Heart left ventricle (tissue), 13 donors: ENCODE results near the gene MAST3.

Experiments
- CTCF ChIP-seq, 12 donors: fragments of 200-600 bp; sonication (generic) in 4 of 12; IDR thresholded peaks; one replicate each; pipeline versions ENCODE4 v1.5.0 to v1.8.0; 2018 to 2022; ENCODE audit warnings: antibody characterized with exemption in 12 of 12, mild to moderate bottlenecking in 5 of 12
- POLR2A ChIP-seq, 2 donors: fragments of 450-650 bp; IDR thresholded peaks; one replicate each; pipeline ENCODE4 v1.6.1; 2017; ENCODE audit warnings: antibody characterized with exemption in 2 of 2, mild to moderate bottlenecking in 2 of 2, moderate library complexity in 2 of 2
- donor health status: ischemic (EF 13 %, LVEDD 7.1; RV severe dilation, severe dysfunction).
- donor health status: DM: no; HTN: yes; CAD: no.
- donor health status: DM: no; HTN: no; CAD: no.
- donor health status: ischemic (EF 25% LVEDD 6.9; RV normal size, moderate dysfunction).
- donor health status: ischemic (EF 25% LVEDD 5.7; RV mildly dilated, moderate dysfunction).
- donor health status: ischemic (EF 35%, LVEDD 5.7; RV mildly dilated, moderate dysfunction).
- donor health status: nonischemic (EF 11% LVEDD 7.7; RV severe dilation, severe dysfunction).
- donor health status: DM: yes; HTN: yes; CAD: no.
- donor health status: PGD.
- donor health status: ischemic (EF 29% LVEDD 5.4; RV normal size, mild dysfunction).
- donor health status: nonischemic (EF 23%, LVEDD 6.1; RV moderate dilation, normal function).

- no peak for TF ChIP-seq CTCF (IDR thresholded peaks at IDR 0.05)
- no peak for TF ChIP-seq POLR2A (IDR thresholded peaks at IDR 0.05)
Observed at GRCh38 chr19:18185538-18185937, 88.0 kb downstream of the MAST3 start.
